Skeletal muscle satellite cell (primary cell): ENCODE results near the gene HBZ.
"Not testable (repeated sequence)": the region's sequence is repeated elsewhere in the genome, so short reads cannot be mapped to it uniquely, and the experiment has no call there.

Experiments used
- H3K27me3 ChIP-seq: 2 replicates; pipeline ENCODE4 v1.7.0; 2013; ENCODE audit warnings: low read length; ENCODE audit not compliant: control insufficient read depth, insufficient read depth
- H3K36me3 ChIP-seq: 2 replicates; pipeline ENCODE4 v1.7.0; 2013; ENCODE audit warnings: mild to moderate bottlenecking, control low read depth, low read length; ENCODE audit not compliant: insufficient read depth
- H3K4me1 ChIP-seq: 2 replicates; pipeline ENCODE4 v1.7.0; 2013; ENCODE audit warnings: low read length; ENCODE audit not compliant: control insufficient read depth, insufficient read depth
- H3K4me2 ChIP-seq: 2 replicates; pipeline ENCODE4 v1.7.0; 2013; ENCODE audit warnings: mild to moderate bottlenecking, low read length
- H3K4me3 ChIP-seq: 2 replicates; pipeline ENCODE4 v1.7.0; 2013; ENCODE audit warnings: low read length
- H3K9ac ChIP-seq: 2 replicates; pipeline ENCODE4 v1.7.0; 2013; ENCODE audit warnings: mild to moderate bottlenecking, low read depth, low read length, moderate library complexity
- H3K9me3 ChIP-seq: replicated peaks from 2 replicates; pipeline ENCODE4 v1.7.0; 2013; ENCODE audit warnings: mild to moderate bottlenecking, control low read depth, low read length

The HBZ gene

GRCh38 chr16:176477-177382, 24.3 kb downstream of the HBZ start, which contains the start of gene HBA1:
Gene HBA1 (plus strand): TSS chr16:176680. CDS start chr16:176717, 37 bp downstream.
- peaks cover 19% of the 10 kb centered on the region for H3K4me1 ChIP-seq
- H3K36me3 ChIP-seq, H3K9ac ChIP-seq, H3K9me3 ChIP-seq, H3K4me2 ChIP-seq, H3K4me3 ChIP-seq: not testable (repeated sequence)
- peaks cover 43% of the 10 kb centered on the region for H3K27me3 ChIP-seq

- H3K9ac ChIP-seq: no peak overlapping the region
- H3K4me3 ChIP-seq: no peak overlapping the region
- no peak overlapping the region for H3K4me2 ChIP-seq
- no peaks in the 10 kb centered on the region for H3K36me3 ChIP-seq
- H3K9me3 ChIP-seq: no peaks in the 10 kb centered on the region
- H3K4me1 ChIP-seq: peaks cover 20% of the 10 kb centered on the region
- peaks cover 42% of the 10 kb centered on the region for H3K27me3 ChIP-seq
These were observed 25.0 kb downstream of the HBZ start for GRCh38 chr16:177394-177822.

- H3K36me3 ChIP-seq: no peaks in the 10 kb centered on the region
- H3K4me2 ChIP-seq: no peak overlapping the region
- no peak overlapping the region for H3K9ac ChIP-seq
- H3K9me3 ChIP-seq: no peaks in the 10 kb centered on the region
- peaks cover 42% of the 10 kb centered on the region for H3K27me3 ChIP-seq
- H3K4me1 ChIP-seq: peaks cover 20% of the 10 kb centered on the region
- no peak overlapping the region for H3K4me3 ChIP-seq
These were observed 25.7 kb downstream of the HBZ start for GRCh38 chr16:177981-178667.

GRCh38 chr16:178668-179015, 26.2 kb downstream of the HBZ start:
- H3K9me3 ChIP-seq: no peaks in the 10 kb centered on the region
- no peak overlapping the region for H3K9ac ChIP-seq
- H3K4me3 ChIP-seq: no peak overlapping the region
- H3K27me3 ChIP-seq: peaks cover 39% of the 10 kb centered on the region
- no peak overlapping the region for H3K4me2 ChIP-seq
- H3K4me1 ChIP-seq: peaks cover 20% of the 10 kb centered on the region
- no peaks in the 10 kb centered on the region for H3K36me3 ChIP-seq

GRCh38 chr16:179211-180092, 27.0 kb downstream of the HBZ start:
- no peaks in the 10 kb centered on the region for H3K36me3 ChIP-seq
- peaks cover 20% of the 10 kb centered on the region for H3K4me1 ChIP-seq
- H3K4me2 ChIP-seq: no peak overlapping the region
- no peaks in the 10 kb centered on the region for H3K9me3 ChIP-seq
- H3K9ac ChIP-seq: no peak overlapping the region
- no peak overlapping the region for H3K4me3 ChIP-seq
- H3K27me3 ChIP-seq: peaks cover 35% of the 10 kb centered on the region

GRCh38 chr16:180101-180675, 27.7 kb downstream of the HBZ start, which contains the start of gene HBQ1:
Gene HBQ1 (plus strand): TSS chr16:180459. CDS start chr16:180487, 28 bp downstream.
- peaks cover 28% of the 10 kb centered on the region for H3K27me3 ChIP-seq
- H3K4me2 ChIP-seq: peak within 1 kb of the TSS; percentile 86
- H3K9me3 ChIP-seq: no peaks in the 10 kb centered on the region
- H3K4me3 ChIP-seq: peak within 1 kb of the TSS; percentile 59
- peak within 1 kb of the TSS; percentile 47 for H3K9ac ChIP-seq
- peaks cover 20% of the 10 kb centered on the region for H3K4me1 ChIP-seq
- H3K36me3 ChIP-seq: peaks cover 2% of the 10 kb centered on the region

GRCh38 chr16:180681-181564, 28.5 kb downstream of the HBZ start:
- H3K27me3 ChIP-seq: peaks cover 23% of the 10 kb centered on the region
- H3K4me1 ChIP-seq: peaks cover 20% of the 10 kb centered on the region
- peak overlapping the region; percentile 47 for H3K9ac ChIP-seq
- H3K9me3 ChIP-seq: no peaks in the 10 kb centered on the region
- H3K36me3 ChIP-seq: peaks cover 8% of the 10 kb centered on the region
- peak overlapping the region; percentile 86 for H3K4me2 ChIP-seq
- peak overlapping the region; percentile 59 for H3K4me3 ChIP-seq

- H3K9ac ChIP-seq: no peak overlapping the region
- H3K4me3 ChIP-seq: no peak overlapping the region
- no peaks in the 10 kb centered on the region for H3K9me3 ChIP-seq
- peaks cover 20% of the 10 kb centered on the region for H3K4me1 ChIP-seq
- H3K36me3 ChIP-seq: peaks cover 8% of the 10 kb centered on the region
- H3K4me2 ChIP-seq: peak overlapping the region; percentile 86
- H3K27me3 ChIP-seq: peaks cover 23% of the 10 kb centered on the region
These were observed 29.1 kb downstream of the HBZ start for GRCh38 chr16:181565-182021.

- Histone ChIP-seq H3K4me1 (peaks cover 13% of the 10 kb centered on the region), H3K36me3 (peaks cover 14% of the 10 kb centered on the region), H3K27me3 (peaks cover 14% of the 10 kb centered on the region), H3K4me3 (no peak overlapping the region), H3K9me3 (no peaks in the 10 kb centered on the region), H3K4me2 (no peak overlapping the region), H3K9ac (no peak overlapping the region)
These were observed 30.6 kb downstream of the HBZ start for GRCh38 chr16:183005-183404.

- H3K4me2 ChIP-seq: no peak overlapping the region
- no peak overlapping the region for H3K9ac ChIP-seq
- H3K27me3 ChIP-seq: no peaks in the 10 kb centered on the region
- H3K4me3 ChIP-seq: no peak overlapping the region
- peaks cover 33% of the 10 kb centered on the region for H3K36me3 ChIP-seq
- H3K9me3 ChIP-seq: no peaks in the 10 kb centered on the region
- H3K4me1 ChIP-seq: peaks cover 13% of the 10 kb centered on the region
These were observed 32.8 kb downstream of the HBZ start for GRCh38 chr16:185213-185612.
